Upper lobe of left lung (tissue), 4 donors: ENCODE measurements around the gene PRICKLE3.

Source experiments
- CTCF ChIP-seq, 6 experiments: fragments of 450-650 bp in 4 of 6; fragments of 200-600 bp in 2 of 6; sonication (generic) in 2 of 6; IDR thresholded peaks; one replicate each; pipeline ENCODE4 v1.5.1; 2016 to 2019; ENCODE audit warnings: antibody characterized with exemption in 6 of 6
- POLR2A ChIP-seq, 4 donors: fragments of 450-650 bp; IDR thresholded peaks; one replicate each; pipeline ENCODE4 v1.5.1; 2016 to 2017; ENCODE audit warnings: antibody characterized with exemption in 4 of 4, mild to moderate bottlenecking in 2 of 4
- POLR2AphosphoS5 ChIP-seq, 2 donors: sonication (generic); formaldehyde crosslinking; IDR thresholded peaks; one replicate each; pipeline ENCODE4 v1.5.1; 2017; ENCODE audit warnings: antibody characterized with exemption in 2 of 2

GRCh38 chrX:49183701-49184281 is 2.4 kb downstream of the PRICKLE3 start:
- TF ChIP-seq CTCF (IDR thresholded peaks at IDR 0.05) (no peak), POLR2A (IDR thresholded peaks at IDR 0.05) (no peak), POLR2AphosphoS5 (IDR thresholded peaks at IDR 0.05) (no peak)
